NCI-H2171 treated with DMSO at 0.1 percent for 48 hours (cell line): Measurements from ENCODE around the gene VAV2.

Experiments
- DNase-seq: peaks from one replicate; lab custom pipeline; 2025; lab: John Stamatoyannopoulos, UW

Gene VAV2

DNA sequence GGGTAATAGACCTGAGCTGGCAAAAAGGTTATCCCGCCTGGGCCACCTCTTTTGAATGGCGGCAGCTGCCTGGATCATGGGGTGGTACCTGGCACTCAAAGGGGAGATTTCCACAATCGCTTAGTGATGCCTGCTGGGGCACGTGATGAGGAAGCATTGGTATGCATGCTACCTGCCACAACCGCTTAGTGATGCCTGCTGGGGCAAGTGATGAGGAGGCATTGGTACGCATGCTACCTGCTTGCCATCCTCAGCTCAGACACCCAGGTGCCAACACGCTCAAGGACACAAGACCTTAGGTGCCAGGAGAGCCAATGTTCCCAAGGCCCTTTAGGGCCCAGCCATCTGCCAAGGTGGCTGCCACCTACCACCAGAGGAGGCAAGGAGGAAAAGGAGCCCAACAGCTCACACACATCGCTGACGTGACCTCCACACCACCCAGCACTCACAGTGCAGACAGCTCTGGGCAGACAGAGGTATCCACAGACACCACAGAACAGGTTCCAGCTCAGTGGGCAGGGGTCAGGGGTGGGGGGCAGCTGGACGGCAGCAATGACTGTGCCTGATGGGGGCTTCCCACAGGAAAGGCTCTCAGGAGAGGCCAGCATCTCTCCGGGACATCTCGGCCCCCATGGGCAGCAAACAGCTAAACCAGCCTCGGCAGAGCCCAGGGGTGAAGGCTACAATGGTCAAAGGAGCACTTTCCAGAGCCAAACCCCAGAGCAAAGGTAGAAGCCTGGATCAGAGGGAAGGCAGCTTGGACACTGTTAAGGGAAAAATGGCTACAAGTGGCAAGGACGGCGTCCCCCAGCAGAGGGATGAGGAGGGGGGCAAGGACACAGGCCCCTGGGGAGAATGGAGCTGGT lies 210.9 kb downstream of the VAV2 start:
- DNase-seq = no peak

DNA sequence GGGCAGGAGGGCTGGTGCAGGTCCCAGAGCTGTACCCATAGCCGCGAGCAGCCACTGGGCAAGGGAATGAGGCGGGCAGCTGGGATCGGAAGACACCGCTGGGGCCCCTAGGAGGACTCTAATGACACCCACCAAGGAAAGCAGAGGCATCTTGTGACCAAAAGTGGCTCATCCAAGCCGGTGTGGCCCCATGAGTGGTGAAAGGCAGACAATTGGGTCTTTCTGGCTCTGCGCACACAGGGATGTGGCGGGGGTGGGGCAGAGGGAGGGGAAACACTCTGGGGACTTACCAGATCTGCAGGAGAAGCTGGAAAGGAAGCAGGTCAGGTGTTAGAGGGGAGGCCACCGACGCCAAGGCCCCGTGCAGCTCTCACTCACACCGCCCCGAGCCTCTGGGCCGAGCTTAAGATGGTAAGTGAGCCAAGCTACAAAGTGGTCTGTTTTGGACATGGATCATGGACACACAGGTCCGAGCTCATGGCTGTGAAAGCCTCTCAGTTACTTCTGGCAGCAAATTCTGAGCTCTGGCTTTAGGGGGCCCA lies 211.6 kb downstream of the VAV2 start:
- no peak for DNase-seq

DNA sequence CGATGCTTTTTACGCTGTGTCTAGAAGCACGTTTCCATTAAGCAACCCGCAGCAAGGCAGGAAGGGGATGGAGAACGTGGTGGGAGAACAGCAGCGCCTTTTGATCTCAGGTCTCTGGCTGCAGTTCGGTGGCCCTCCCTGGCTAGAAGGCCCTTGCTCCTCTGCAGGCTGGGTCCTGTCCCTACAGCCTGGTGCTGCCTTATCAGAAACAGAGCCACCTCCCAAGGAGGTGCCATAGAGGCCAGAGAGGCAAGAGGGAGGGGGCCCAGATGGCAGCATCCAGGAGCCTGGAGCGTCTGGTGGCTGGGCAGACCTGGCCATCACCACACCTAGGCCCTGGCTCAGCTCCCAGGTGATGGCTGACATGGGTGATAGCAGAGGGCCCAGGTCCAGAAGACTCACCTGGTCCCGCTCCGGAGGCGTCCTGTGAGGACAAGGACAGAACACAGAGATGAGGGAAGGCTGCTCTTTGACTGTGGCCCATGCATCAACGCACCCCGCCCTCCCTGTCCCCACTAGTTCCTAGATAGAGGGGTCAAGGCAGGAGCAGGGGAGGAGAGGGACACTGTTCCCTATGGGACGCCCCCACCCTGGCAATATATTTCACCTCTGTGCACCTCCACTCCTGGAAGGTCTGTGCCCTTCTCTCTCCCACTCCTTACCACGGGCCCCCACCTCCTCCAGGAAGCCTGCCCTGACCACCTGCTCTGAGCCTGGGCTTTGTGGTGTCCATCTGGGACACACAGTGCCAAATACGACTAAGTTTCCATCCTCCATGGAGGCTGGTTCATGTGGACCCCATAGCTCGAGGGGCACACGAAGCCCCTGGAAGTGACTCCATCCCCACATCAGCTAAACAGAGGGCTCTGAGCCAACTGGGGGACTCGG lies 212.4 kb downstream of the VAV2 start:
- no peak for DNase-seq

DNA sequence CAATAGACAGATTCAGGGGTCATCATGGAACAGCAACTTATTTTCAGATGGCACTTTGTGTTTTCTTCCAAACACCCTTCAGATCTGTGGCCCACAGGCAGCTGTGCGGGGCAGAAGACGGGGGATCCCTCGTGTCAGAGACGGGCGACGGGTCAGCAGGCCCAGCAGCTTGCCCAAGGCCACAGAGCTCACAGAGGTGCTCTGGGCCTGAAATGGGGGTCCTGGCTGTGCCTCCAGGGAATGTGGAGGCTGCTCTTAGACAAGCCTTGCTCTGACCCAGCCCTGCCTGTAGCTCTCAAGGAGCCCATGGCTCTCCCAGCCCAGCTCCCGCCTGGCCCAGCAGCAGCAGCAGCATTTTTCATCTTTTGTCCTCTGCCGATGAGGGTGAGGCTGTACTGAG lies 213.0 kb downstream of the VAV2 start:
- DNase-seq = no peak

DNA sequence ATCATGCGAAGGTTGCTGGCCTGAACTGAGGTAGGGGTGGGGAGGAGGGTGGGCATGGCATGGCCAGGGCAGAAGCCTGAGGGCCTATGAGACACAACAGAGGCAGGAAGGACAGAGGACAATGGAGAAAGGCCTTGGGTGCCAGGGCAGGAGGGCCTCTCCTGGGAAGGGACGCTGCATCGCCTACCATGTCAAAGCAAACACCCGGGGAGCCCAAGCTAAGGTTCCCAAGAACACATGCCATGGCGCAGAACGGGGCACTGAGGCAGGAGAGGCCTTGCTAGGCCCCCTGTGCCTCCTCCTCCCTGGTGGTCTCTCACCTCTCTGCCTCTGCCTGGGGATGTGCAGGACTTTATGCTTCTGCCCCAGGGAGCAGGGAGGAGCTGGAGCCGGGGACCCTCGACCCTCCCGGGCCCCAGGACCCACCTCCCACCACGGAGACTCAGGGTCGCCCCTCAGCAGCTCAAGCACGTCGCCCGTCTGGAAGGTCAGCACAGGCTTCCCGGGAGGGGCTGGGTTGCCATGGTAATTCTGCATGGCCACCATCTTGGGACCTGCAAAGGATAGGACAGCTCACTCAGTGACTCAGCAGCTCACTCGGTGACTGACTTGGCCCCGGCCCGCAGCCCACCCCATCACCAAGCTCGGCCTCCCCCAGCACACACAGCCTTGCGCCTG lies 213.6 kb downstream of the VAV2 start:
- DNase-seq = no peak

DNA sequence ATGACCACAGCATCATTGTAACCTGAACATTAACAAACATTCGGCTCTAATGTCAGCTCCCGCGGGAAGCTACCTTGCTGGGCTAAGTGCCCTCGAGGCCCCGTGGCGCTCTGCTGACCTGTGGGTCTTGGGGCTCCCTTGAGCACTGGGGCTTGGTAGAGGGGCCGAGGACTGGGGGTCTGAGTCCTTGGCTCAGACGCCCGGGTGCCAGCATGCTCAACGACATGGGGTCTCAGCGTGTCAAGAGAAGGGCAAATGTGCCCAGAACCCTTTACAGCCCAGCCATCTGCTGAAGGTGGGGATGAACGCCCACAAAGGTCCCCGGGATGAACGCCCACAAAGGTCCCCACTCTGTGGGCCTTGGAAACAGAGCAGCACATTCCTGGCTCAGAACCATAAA lies 214.3 kb downstream of the VAV2 start:
- no peak for DNase-seq

DNA sequence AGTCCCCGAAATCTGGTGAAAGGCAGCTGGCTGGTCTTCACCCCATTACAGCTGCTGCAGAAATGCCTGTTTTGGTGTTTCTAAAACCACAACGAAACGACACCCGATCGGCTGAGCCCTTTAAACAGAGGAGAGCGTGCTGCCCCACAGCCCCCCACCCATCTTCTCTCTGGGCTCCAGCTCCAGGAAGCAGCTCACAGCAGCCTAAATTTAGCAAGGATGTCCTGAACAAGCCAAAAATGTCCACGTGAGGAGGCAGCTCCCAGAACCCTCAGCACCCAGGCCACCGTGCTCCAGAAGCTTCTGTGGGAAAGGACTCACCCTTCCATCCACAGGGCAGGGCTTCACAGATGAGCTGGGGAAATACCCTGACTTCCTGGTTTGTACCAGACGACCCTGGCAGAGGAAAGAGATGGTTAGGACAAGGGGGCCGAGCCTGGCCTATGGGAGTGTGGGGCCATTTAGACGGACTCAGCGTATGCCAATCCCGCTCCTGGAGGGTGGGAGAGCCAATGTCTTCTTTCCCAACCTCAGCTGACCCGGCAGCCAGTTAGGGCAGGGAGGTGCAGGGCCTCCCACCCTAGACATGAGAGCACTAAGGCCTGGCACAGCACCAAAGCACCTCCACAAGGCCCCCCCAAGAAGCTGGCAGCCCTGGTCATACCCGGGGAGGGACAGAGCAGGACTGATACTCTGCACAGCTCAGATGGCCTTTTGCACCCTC lies 214.9 kb downstream of the VAV2 start:
- no peak for DNase-seq

DNA sequence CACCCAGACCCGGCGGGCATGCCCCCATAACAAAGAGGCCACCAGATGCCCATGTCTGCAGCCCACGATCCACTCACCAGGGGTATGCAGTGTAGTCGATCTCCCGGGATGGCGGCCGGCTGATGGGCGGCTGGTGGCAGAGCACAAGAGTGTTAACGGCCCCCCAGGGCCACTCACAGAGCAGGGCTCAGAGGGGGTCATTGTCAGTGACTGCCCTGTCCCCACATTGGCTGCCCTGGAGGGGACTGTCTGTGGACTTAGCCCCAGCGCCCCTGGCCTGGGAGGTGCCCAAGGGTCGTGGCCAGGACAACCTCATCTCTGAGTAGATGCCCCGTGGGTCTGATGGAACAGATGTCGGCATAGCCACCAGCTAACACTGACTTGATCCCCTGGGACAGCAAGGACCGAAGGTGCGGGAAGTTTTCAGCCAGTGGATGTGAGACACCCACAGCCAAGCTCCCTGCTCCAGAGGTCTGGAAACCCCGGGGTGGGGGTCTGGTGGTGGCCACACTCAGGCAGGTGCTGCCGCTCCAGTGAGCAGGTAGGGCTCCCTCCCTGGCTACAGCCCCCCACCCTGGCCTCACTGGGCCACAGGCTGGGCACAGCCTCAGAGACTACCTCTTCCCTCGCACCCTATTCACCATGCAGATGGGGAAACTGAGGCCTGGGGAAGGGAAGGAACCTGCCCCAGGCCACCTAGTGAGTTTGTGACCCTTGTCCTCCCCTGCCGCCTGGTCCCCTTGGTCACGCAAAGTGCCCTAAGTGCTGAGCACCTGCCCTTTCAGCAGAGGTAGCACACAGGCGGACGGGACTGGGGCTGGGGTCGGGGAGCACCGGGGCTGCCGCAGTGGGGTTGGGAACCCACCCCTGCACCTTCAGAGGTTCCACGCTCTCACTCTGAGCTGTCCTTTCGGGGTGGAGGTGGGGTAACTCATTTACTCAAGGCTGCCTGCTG lies 215.9 kb downstream of the VAV2 start:
- DNase-seq = no peak

DNA sequence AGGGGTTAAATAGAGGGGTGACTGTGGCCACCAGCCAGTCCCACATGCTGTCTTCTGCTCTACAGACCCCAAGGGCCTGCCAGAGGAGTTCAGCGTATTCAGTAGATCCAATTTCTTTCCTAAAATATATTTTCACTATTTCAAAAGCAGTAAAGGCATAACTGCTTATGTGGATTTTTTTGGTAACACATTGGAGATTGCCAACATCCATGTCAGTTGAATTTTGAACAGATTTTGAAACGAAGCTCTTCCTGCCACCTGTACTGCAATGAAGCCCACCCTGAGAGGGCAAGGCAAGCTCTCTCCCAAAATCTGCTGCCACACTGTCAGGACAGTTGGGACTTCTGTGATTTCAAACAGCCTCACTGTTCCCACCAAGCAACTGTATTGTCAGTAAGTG lies 216.8 kb downstream of the VAV2 start:
- DNase-seq = no peak

DNA sequence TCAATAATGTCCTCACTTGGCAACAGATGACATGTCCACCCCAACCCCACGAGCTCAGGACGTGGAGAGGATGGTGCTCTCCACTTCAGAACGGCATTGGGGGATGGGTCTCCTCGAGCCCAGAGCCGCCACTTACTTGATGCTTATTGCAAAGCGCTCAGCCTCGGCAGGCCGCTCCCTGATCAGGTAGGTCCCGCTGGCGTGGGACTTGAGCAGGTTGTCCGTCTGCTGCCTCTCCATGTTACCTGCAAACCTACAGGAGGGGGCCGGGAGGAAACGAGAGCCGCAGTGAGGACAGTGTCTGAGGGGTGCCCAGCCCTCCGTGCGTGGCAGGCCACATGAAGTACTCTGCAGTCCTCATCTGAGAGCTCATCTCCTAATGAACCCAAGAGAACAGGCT lies 217.3 kb downstream of the VAV2 start:
- no peak for DNase-seq

DNA sequence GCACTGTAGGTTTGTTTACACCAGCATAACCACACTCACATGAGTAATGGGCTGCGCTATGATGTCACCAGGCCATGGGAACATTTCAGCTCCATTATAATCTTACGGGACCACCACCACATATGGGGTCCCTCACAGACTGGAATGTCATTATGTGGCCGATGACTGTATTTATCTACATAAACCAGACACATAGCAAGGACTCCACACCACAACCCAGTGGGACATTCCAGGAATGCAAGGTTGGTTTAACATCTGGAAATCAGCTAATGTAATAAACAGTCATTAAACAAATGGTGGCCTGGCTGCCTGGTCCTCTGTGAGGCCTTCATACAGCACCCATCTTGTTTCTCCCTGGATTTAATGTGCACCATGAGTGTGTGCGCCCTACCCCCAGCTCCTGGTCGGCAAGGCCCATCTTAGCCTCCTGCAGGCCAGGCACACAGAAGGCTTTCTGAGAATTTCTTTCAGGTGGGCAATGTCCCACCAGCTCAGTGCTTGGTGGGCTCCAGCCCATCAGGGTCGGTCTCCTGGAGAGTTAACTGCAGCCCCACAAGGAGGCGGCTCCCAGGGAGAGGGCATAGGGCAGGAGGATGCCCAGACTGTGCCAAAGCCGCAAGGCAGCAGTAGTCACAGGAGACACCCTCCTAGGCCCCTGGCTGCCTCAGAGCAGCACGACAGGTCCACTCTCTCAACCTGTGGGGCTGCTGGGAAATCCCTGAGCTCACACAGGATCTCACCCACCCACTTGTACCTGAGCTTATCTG lies 218.1 kb downstream of the VAV2 start:
- DNase-seq = no peak

DNA sequence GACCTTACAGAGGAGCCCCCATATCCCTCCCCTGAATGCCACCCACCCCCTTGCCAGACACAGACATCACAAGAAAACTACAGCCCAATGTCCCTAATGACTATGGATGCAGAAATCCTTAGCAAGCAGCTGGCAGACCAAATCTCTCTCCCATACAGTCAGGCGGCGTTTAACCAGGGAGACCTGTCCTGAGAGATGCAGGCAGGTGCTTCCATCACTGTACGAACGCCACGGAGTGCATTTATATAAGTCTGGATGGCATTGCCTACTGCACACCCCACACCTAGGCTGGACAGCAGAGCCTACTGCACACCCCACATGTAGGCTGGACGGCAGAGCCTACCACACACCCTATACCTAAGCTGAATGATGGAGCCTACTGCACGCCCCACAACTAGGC lies 219.5 kb downstream of the VAV2 start:
- no peak for DNase-seq

DNA sequence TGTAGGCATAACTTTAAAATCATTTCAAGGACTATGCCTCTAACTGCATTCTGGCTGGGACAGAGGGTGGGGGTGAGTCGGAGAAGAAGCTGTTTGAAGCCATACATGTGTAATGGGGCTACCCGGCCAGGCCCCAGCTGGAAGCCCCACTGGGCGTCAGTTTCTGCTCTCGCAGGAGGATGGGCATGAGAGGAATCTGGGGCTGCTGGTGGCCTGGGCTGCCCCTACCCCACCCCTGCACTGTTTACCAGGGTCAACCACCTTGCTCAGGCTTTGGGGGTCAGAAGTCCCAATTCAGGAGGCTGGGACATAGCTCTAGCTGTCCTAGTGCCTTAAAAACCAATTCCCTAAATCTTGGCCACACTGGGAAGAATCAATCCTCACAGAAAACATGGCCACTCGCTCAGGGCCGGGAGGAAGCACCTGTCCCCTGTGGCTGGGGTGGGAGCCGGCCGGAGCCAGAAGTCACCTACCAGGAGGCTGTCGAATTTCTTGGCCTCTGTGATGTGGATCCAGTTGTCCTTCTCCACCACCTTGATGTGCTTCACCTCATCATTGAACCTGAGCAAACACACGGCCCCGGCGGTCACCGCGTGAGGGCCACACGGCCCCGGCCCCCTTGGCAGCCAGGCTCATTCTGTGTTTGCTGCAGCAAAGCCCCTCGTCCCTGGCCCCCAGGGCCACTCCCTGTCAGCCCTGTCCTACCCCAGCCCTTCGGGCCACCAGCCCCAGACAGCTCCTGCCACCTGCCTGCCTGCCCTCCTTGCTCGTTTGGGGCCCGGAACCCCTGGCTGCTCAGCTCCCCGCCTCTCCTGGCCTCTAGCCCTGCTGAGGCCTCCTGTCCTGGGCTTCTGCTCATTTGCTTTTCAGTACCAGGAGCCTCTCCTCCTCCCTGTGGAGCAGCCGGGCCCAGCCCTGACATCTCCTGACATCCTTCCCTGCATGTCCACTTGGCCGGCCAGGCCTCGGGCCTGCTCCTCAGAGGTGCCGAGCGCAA lies 220.3 kb downstream of the VAV2 start:
- no peak for DNase-seq

DNA sequence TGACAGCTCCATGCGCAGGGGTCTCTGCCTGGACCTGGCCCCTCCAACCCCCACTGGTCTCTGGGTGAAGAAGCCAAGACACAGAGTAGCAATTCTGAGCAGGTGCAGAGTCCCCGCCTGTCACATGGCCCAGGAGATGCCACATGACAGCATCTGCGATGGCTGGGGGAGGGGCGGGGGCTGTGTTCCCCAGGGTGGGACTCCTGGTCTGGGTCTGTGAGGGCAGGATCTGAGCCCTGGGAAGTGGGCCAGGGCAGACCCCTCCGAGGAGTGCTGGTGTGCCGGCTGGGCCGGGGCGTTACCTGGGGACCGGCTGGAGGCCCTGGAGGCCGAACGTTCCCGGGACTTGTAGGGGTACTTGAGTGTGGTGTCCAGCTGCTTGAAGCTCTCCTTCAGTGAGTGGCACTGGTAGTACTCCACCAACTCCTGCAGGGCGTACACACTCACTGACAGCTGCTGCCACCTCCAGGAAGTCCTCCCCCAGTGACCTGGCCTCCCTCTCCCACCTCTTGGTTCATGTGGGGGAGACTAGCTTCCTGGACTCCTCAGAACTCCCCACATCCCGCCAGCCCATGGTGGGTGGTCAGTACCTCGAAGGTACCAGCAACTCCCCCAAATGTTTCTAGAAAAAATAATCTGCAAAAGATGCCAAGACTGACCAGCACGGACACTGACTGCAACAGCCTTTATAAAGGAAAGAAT lies 221.9 kb downstream of the VAV2 start:
- no peak for DNase-seq

DNA sequence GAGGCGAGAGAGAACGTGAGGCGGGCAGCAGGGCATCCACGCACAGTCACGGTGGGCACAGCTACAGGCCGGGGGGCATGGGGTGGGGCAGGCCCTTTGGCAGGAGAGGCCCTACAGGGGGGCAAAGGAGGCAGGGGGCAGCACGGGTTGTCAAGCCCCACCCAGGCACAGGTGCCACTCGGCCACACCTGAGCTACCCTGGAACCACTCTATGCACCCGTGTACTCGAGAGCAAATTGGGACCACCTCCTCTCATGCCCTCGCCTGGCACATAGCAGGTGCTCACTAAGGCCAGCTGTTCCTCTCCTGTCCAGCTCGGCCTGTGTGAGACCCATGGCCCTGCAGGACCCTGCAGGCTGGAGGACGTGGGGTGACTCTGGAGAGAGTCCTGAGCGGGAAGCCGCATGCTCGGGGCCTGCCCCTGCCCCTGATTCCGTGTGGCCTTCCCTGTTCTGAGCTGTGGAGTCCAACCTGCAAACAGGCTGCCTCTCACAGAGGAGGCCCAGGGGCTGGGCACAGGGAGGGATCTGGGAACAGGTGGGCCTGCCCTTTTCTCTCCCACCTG lies 222.5 kb downstream of the VAV2 start:
- DNase-seq = no peak

DNA sequence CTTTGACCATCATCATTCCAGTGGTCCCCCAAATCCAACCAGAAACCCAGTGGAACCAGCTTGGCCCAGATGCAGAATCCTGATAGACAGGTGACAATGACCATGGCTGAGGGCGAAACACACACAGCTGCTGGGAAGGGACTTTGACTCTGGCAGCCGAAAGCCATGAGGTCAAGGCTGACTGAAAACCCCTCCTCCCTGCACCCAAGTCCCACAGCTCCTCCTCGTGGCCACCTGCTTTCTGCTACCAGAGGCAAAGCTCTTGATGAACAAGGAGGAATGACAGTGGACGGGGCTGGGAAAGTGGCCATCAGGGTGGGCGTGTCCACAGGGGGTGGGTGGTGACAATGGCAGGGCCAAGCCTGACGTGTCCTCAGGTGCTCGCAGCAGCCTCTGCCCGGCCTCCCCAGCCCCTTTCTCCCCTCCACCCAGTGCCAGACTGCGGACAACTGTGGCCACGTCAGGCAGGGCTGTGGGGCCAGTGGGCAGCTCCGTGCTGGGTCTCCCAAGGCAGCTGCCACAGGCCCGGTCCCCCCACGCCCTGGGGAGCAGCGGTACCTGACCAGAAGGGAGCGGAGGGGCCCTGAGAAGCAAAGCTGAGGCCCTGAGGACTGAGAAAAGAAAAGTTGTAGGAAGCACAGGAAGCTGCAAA lies 223.1 kb downstream of the VAV2 start:
- no peak for DNase-seq

DNA sequence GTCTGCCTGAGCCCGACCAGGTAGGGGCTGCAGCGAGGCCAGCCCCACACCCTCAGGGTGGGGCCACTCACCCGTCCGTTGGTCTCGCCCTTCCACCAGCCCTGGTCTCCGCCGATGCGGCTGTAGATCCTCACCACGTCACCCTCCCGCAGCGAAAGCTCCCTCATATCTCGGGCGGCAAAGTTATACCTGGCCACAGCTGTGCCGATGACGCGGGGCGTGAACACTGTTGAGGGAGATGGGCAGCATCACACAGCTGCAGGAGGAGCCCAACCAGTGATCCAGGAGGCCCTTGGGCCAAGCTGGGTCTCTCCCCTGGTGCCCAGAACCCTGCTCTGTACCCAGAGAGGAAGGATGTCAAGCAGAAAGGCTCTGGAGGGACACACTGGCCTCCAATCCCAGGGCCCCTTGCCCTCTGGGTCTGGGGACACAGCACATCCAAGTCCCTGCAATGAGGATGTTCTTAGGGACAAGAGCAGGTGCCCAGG lies 223.7 kb downstream of the VAV2 start:
- no peak for DNase-seq
